HepG2 (cell line): ENCODE measurements around the gene NID2.

Source experiments
- POLR2A ChIP-seq, 2 experiments: IDR thresholded peaks; 2 replicates each; pipeline ENCODE4 v1.6.1; 2011; ENCODE audit warnings: low read depth in 2 of 2, low read length in 2 of 2, mild to moderate bottlenecking in 1 of 2, moderate library complexity in 1 of 2; ENCODE audit not compliant: insufficient read depth in 1 of 2
- SP1 ChIP-seq, 2 experiments: fragments of 450-650 bp in 1 of 2; sonication (generic) in 1 of 2; formaldehyde crosslinking in 1 of 2; IDR thresholded peaks; 2 replicates each; pipeline versions ENCODE4 v1.4.0 to v1.6.1; 2016 to 2020; ENCODE audit warnings: missing genetic modification reagents in 1 of 2
- ZBTB42 ChIP-seq: sonication (generic); formaldehyde crosslinking; IDR thresholded peaks from 2 replicates; pipeline ENCODE4 v1.5.0; 2020; ENCODE audit warnings: mild to moderate bottlenecking, missing genetic modification reagents

- TF ChIP-seq POLR2A (IDR thresholded peaks at IDR 0.05; ENCODE audit: insufficient read depth in 1 of 2, low read depth in 2 of 2, low read length in 2 of 2), result no peak
- no peak for TF ChIP-seq ZBTB42 (CRISPR knock-in tag)
- TF ChIP-seq SP1 (IDR thresholded peaks at IDR 0.05), result no peak
- TF ChIP-seq SP1 (CRISPR knock-in tag; IDR thresholded peaks at IDR 0.05), result no peak
These were observed 98.9 kb downstream of the NID2 start for GRCh38 chr14:51969852-51970540.
